CD4-positive, alpha-beta memory T cell (primary cell): ENCODE measurements around the gene FOXRED1. TPM values are rescaled to one million over a fixed set of nuclear protein-coding genes. Genes with fewer than 3 reads are reported as not detected.
A peak's percentile ranks its signal among the peaks of the same experiment; 100 is the strongest.
"Not testable (repeated sequence)": the region's sequence is repeated elsewhere in the genome, so short reads cannot be mapped to it uniquely, and the experiment has no call there.

ENCODE experiments used
- CTCF ChIA-PET: fragments of 350-600 bp; sonication (Branson Sonifier 250); formaldehyde crosslinking; loops from one replicate; lab custom pipeline; 2021; ENCODE audit warnings: inconsistent platforms; ENCODE audit not compliant: partially characterized antibody; lab: Charles Lee
- POLR2A ChIA-PET: fragments of 350-600 bp; sonication (Branson Sonifier 250); formaldehyde crosslinking; loops from one replicate; lab custom pipeline; 2021; ENCODE audit not compliant: partially characterized antibody; lab: Charles Lee
- DNase-seq, 5 donors: peaks; one replicate each; pipeline versions ENCODE4 v3.0.0 to v3.0.0-alpha.2; 2020 to 2022; ENCODE audit warnings: mixed read lengths in 1 of 5
- H3K27ac ChIP-seq: one replicate; pipeline ENCODE4 v1.7.0; 2013; ENCODE audit warnings: low read depth, low read length
- H3K27me3 ChIP-seq: 2 replicates; pipeline ENCODE4 v1.7.0; 2013; ENCODE audit warnings: mild to moderate bottlenecking, low read length, moderate library complexity; ENCODE audit not compliant: insufficient read depth
- H3K36me3 ChIP-seq: 2 replicates; pipeline ENCODE4 v1.7.0; 2013; ENCODE audit warnings: mild to moderate bottlenecking, low read length, moderate library complexity; ENCODE audit not compliant: insufficient read depth
- H3K4me1 ChIP-seq: 2 replicates; pipeline ENCODE4 v1.7.0; 2013; ENCODE audit warnings: mild to moderate bottlenecking, low read length, moderate library complexity; ENCODE audit not compliant: insufficient read depth
- H3K4me3 ChIP-seq, 2 donors: one replicate each; pipeline ENCODE4 v1.7.0; 2013; ENCODE audit warnings: low read length in 2 of 2, mild to moderate bottlenecking in 1 of 2
- H3K9me3 ChIP-seq, 2 donors: one replicate each; pipeline ENCODE4 v1.7.0; 2013; ENCODE audit warnings: low read length in 2 of 2, control low read depth in 1 of 2; ENCODE audit not compliant: control insufficient read depth in 1 of 2
- H3K27ac Mint-ChIP-seq, 7 donors: one replicate each; pipeline ENCODE4 v1.8.0; 2020 to 2021; ENCODE audit warnings: mixed read lengths in 7 of 7, mild to moderate bottlenecking in 6 of 7, inconsistent platforms in 3 of 7, moderate library complexity in 3 of 7
- H3K27me3 Mint-ChIP-seq, 2 donors: one replicate each; pipeline ENCODE4 v1.8.0; 2020 to 2021; ENCODE audit warnings: mixed read lengths in 2 of 2
- H3K36me3 Mint-ChIP-seq, 2 donors: one replicate each; pipeline ENCODE4 v1.8.0; 2020 to 2021; ENCODE audit warnings: mixed read lengths in 2 of 2, inconsistent platforms in 1 of 2, mild to moderate bottlenecking in 1 of 2
- H3K4me1 Mint-ChIP-seq, 4 donors: one replicate each; pipeline ENCODE4 v1.8.0; 2020 to 2021; ENCODE audit warnings: mixed read lengths in 4 of 4, mild to moderate bottlenecking in 1 of 4
- H3K4me3 Mint-ChIP-seq, 8 donors: one replicate each; pipeline ENCODE4 v1.8.0; 2020 to 2021; ENCODE audit warnings: mixed read lengths in 8 of 8, mild to moderate bottlenecking in 7 of 8, moderate library complexity in 6 of 8, inconsistent platforms in 3 of 8
- H3K9me3 Mint-ChIP-seq, 8 donors: one replicate each; pipeline ENCODE4 v1.8.0; 2020 to 2021; ENCODE audit warnings: mixed read lengths in 8 of 8, mild to moderate bottlenecking in 5 of 8, inconsistent platforms in 3 of 8, moderate library complexity in 1 of 8
- intact Hi-C: fragments of 100-400 bp; cut with micrococcal nuclease; formaldehyde crosslinking; loops from one replicate; pipeline ENCODE4 v1.15.1; 2023
- polyA plus RNA-seq, 2 donors: library from polyadenylated mRNA; unstranded; fragments of 300-500 nt; fragmentation: Illumina TruSeq; gene quantifications; one replicate each; pipeline ENCODE4 v1.2.3, GENCODE V29; 2021
- total RNA-seq, 2 experiments: library from RNA; stranded (reverse); gene quantifications; one replicate each; pipeline ENCODE4 v1.2.3, GENCODE V29; 2021

Gene FOXRED1
- total and polyA plus RNA-seq, 4 experiments from 2014 or later, result 18.7 to 32.5 (median 28.9) TPM

DNA sequence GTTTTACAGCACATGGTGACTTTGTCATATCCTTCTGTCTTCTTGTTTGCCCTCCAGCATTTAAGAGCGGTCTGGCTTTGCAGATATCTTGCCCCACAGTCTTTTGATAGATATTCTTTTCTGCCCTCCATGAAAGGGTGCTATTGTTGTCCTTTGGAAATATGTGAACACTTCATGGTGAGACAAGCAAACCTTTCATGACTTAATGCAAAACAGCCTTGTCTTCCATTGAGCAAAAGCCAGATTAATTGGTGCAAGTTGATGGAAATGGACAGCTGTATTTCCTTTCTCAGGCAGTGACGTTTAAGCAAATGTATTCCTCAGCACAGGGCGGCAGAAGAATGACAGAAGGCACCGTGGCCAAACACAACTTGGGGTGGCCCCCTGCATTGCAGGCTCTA is 39.3 kb downstream of the FOXRED1 start:
- Mint-ChIP-seq H3K27me3 (no peaks in the 10 kb centered on the region), H3K36me3 (peaks cover 23 to 62% of the 10 kb centered on the region in 2 donors), H3K9me3 (no peaks in the 10 kb centered on the region), H3K4me1 (peaks cover 29 to 57% (median 41%) of the 10 kb centered on the region in 4 donors), H3K27ac (no peak overlapping the region), H3K4me3 (no peak overlapping the region)
- DNase-seq, result no peak
- ChIA-PET CTCF (interaction anchor here (1.5 to 2.4 kb wide), 2 partner anchors 34 to 173 kb away, joined by 4 to 8 read pairs; no protein-coding TSS in a partner anchor), POLR2A (no interaction called here)
- peaks cover 23% of the 10 kb centered on the region for H3K4me1 ChIP-seq
- intact Hi-C loops, result no loop called here
- no peak overlapping the region for H3K4me3 ChIP-seq
- H3K36me3 ChIP-seq, result peaks cover 10% of the 10 kb centered on the region
- H3K27ac ChIP-seq, result no peak overlapping the region
- H3K27me3 ChIP-seq, result no peaks in the 10 kb centered on the region
- no peaks in the 10 kb centered on the region for H3K9me3 ChIP-seq

DNA sequence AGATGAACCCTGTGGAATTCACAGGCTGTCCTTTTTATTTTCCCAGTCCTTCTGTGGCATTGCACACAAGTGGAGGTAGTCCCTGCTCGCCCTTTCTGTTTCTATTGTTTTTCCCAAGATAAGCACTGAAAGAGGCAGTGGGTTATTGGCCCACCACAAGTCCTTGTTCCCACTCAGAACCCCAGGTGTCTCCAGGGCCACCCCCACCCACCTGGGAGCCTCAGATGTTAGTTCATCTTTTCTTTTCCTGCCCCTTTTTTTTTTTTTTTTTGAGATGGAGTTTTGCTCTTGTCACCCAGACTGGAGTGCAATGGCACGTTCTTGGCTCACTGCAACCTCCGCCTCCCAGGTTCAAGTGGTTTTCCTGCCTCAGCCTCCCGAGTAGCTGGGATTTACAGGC is 39.8 kb downstream of the FOXRED1 start:
- H3K27me3 Mint-ChIP-seq, H3K27ac ChIP-seq, H3K9me3 Mint-ChIP-seq, H3K27me3 ChIP-seq, intact Hi-C loops, H3K4me3 ChIP-seq, H3K9me3 ChIP-seq, H3K4me3 Mint-ChIP-seq, POLR2A ChIA-PET, DNase-seq, H3K36me3 ChIP-seq: not testable (repeated sequence)
- peaks cover 22% of the 10 kb centered on the region for H3K4me1 ChIP-seq
- peaks cover 27 to 63% of the 10 kb centered on the region in 2 donors for H3K36me3 Mint-ChIP-seq
- peaks cover 28 to 52% (median 37%) of the 10 kb centered on the region in 4 donors for H3K4me1 Mint-ChIP-seq
- peak overlapping the region in 1 of 7 donors; percentile 56 for H3K27ac Mint-ChIP-seq
- CTCF ChIA-PET, result interaction anchor here (1.5 to 2.8 kb wide), 3 partner anchors 10 to 172 kb away, joined by 4 to 13 read pairs (median 8); no protein-coding TSS in a partner anchor

DNA sequence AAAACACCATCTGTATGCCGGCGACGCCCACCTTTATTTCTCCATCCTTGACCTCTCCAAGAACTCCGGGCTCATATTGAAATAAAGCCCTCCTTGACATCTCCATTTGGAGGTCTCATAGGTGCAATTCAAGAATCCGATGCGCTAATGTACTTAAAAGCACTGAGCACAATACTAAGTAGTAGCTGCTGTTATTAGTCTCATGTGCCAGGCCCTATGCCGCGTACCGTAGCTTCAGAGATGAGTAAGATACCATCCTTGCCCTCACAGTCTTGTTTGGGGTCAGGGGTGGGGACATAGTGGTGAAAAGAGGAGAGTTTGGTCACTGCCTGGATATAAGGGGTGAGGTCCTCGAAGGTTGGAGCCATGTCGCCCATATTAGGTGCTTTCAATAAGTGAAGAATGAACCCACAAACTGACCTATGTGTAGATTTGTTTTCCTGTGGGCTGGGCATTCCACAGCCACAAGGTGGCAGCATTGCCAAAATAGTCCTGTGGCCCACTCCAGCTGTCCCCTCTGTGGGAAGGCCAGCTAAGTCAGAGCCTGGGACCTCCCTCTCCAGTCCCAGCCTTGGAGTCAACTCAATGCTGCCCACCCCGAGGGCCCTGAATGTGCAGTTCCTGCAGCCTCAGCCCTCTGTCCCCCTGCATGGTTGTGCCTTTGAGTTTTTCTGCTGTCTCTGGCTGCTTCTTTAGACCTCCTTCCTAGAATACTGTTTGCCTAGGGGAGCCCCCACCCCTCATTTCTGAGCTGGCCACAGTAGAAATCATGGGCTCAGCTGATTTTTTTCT is 41.4 kb downstream of the FOXRED1 start:
- Histone ChIP-seq H3K4me1 (peaks cover 15% of the 10 kb centered on the region), H3K27me3 (no peaks in the 10 kb centered on the region), H3K4me3 (no peak overlapping the region), H3K36me3 (peaks cover 10% of the 10 kb centered on the region), H3K27ac (no peak overlapping the region), H3K9me3 (no peaks in the 10 kb centered on the region)
- Mint-ChIP-seq H3K9me3 (no peaks in the 10 kb centered on the region), H3K27me3 (no peaks in the 10 kb centered on the region), H3K36me3 (peaks cover 36 to 60% of the 10 kb centered on the region in 2 donors), H3K4me1 (peaks cover 25 to 47% (median 33%) of the 10 kb centered on the region in 4 donors), H3K27ac (peak overlapping the region in 3 of 7 donors; percentile 8 to 65 (median 58)), H3K4me3 (no peak overlapping the region)
- POLR2A ChIA-PET, result interaction anchor here (1.4 kb wide), 1 partner anchor 170 kb away, joined by 3 read pairs; no protein-coding TSS in a partner anchor
- peak; percentile 31 to 47 (median 39) for DNase-seq
- CTCF ChIA-PET, result interaction anchor here (0.6 to 4.3 kb wide), 23 partner anchors 9 to 680 kb away, joined by 3 to 73 read pairs (median 4); partner anchors contain the start of genes HYLS1 and TIRAP
- intact Hi-C loops, result loop anchor here (5.0 kb wide), 1 partner anchor 47 kb away; the partner anchor contains the start of gene ST3GAL4

DNA sequence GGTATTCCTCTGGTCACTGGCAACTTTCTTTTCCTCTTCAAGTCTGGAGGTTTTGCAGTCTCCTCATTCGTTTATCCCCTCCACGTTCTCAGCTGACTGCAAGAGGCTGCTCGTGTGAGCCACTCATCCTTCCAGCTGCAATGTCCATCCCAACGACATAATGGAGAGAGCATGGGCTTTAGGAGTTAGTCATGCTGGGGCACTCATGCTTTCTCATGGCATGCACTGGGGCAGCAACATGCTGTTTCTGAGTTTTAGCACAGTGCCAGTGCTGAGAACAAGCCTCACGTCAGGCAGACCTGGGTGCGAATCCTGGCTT is 42.0 kb downstream of the FOXRED1 start:
- Mint-ChIP-seq H3K27me3 (no peaks in the 10 kb centered on the region), H3K9me3 (peaks cover 0 to under 1% (median 0%) of the 10 kb centered on the region in 8 donors), H3K36me3 (peaks cover 38 to 62% of the 10 kb centered on the region in 2 donors), H3K4me3 (no peak overlapping the region), H3K27ac (no peak overlapping the region), H3K4me1 (peaks cover 21 to 44% (median 28%) of the 10 kb centered on the region in 4 donors)
- no peak for DNase-seq
- Histone ChIP-seq H3K27me3 (no peaks in the 10 kb centered on the region), H3K36me3 (peaks cover 10% of the 10 kb centered on the region), H3K4me3 (no peak overlapping the region), H3K27ac (no peak overlapping the region), H3K9me3 (no peaks in the 10 kb centered on the region), H3K4me1 (peaks cover 10% of the 10 kb centered on the region)
- CTCF ChIA-PET, result interaction anchor here (0.7 to 4.3 kb wide), 19 partner anchors 8 to 679 kb away, joined by 3 to 73 read pairs (median 5); partner anchors contain the start of genes HYLS1 and TIRAP
- intact Hi-C loops, result loop anchor here (5.0 kb wide), 1 partner anchor 46 kb away; the partner anchor contains the start of gene ST3GAL4
- POLR2A ChIA-PET, result interaction anchor here (1.4 kb wide), 1 partner anchor 170 kb away, joined by 3 read pairs; no protein-coding TSS in a partner anchor

DNA sequence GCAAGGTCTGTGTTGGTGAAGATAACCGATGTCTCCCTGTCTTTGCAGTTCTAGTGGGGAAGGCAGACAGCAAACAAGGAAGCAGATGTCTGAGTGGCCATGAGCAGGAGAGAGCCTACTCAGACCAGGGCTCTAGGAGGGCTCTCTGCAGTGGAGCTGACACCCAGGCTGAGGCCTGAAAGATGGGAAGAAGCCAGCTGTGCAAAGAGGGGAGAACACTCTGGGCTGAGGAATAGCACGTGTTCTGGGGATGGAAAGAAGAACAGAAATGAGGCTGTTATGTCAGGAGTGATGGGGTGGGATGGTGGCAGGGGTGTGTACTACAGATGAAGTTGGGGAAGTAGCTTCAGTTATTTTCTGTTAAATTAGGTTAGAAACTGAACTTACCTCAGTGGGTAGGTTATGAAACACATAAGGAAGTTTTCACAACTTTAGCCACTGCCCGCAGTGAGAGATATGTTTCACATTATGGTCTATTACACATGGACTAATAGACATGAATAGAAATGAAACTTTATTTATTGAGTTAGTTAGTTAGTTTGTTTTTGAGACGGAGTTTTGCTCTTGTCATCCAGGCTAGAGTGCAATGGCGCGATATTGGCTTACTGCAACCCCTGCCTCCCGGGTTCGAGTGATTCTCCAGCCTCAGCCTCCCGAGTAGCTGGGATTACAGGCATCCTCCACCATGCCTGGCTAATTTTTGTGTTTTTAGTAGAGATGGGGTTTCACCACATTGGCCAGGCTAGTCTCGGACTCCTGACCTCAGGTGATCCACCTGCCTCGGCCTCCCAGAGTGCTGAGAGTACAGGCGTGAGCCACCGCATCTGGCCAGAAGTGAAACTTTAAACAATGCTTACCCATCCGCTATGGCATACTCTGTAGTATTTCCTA is 42.7 kb downstream of the FOXRED1 start:
- Histone ChIP-seq H3K4me3 (no peak overlapping the region), H3K27me3 (no peaks in the 10 kb centered on the region), H3K9me3 (no peaks in the 10 kb centered on the region), H3K27ac (no peak overlapping the region), H3K4me1 (peaks cover 4% of the 10 kb centered on the region), H3K36me3 (peaks cover 10% of the 10 kb centered on the region)
- Mint-ChIP-seq H3K27me3 (no peaks in the 10 kb centered on the region), H3K9me3 (peaks cover 0 to 5% (median 0%) of the 10 kb centered on the region in 8 donors), H3K4me1 (peaks cover 22 to 45% (median 27%) of the 10 kb centered on the region in 4 donors), H3K36me3 (peaks cover 44 to 64% of the 10 kb centered on the region in 2 donors), H3K27ac (peak overlapping the region in 3 of 7 donors; percentile 23 to 72 (median 62)), H3K4me3 (no peak overlapping the region)
- ChIA-PET POLR2A (interaction anchor here (1.4 kb wide), 1 partner anchor 169 kb away, joined by 3 read pairs; no protein-coding TSS in a partner anchor), CTCF (interaction anchor here (0.8 to 4.3 kb wide), 18 partner anchors 7 to 679 kb away, joined by 3 to 73 read pairs (median 5); partner anchors contain the start of genes HYLS1 and TIRAP)
- intact Hi-C loops, result loop anchor here (5.0 kb wide), 1 partner anchor 46 kb away; the partner anchor contains the start of gene ST3GAL4
- DNase-seq, result no peak

DNA sequence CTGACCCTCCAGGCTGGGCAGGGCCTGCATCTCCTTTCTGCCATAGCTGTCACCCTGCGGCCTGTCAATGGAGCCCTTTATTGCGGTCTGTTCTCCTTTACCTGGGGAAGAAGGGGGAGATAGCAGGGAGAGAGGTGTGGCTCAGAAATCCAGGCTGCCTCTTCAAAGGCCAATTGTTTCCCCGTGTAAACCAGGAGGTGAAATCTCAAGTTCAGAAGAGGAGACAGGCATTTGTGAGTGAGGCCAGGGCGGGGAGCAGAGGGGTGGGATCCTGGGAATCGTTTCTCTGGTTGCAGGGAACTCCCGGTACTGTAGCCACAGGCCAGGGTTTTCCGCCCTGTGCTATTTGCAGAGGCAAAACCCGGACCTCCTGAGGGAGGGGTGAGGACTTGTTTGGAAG is 44.0 kb downstream of the FOXRED1 start:
- no peak overlapping the region for H3K4me3 ChIP-seq
- Mint-ChIP-seq H3K27me3 (no peaks in the 10 kb centered on the region), H3K36me3 (peaks cover 52 to 66% of the 10 kb centered on the region in 2 donors), H3K4me3 (no peak overlapping the region), H3K27ac (peak overlapping the region in 2 of 7 donors; percentile 47 to 68), H3K4me1 (peaks cover 23 to 47% (median 29%) of the 10 kb centered on the region in 4 donors), H3K9me3 (peaks cover 0 to 7% (median 0%) of the 10 kb centered on the region in 8 donors)
- intact Hi-C loops, result loop anchor here (5.0 kb wide), 1 partner anchor 44 kb away; the partner anchor contains the start of gene ST3GAL4
- ChIA-PET CTCF (interaction anchor here (4.3 kb wide), 1 partner anchor 168 kb away, joined by 73 read pairs; no protein-coding TSS in a partner anchor), POLR2A (no interaction called here)
- DNase-seq, result no peak
- no peaks in the 10 kb centered on the region for H3K9me3 ChIP-seq
- H3K4me1 ChIP-seq, result peaks cover 12% of the 10 kb centered on the region
- H3K27me3 ChIP-seq, result no peaks in the 10 kb centered on the region
- peaks cover 10% of the 10 kb centered on the region for H3K36me3 ChIP-seq
- H3K27ac ChIP-seq, result no peak overlapping the region
